H9 (cell line): ENCODE results near the gene CLRN3. TPM values are rescaled to one million over a fixed set of nuclear protein-coding genes. Genes with fewer than 3 reads are reported as not detected.

Experiments
- DNase-seq: peaks from one replicate; pipeline ENCODE4 v3.0.0-alpha.2; 2017
- H2AFZ ChIP-seq: one replicate; pipeline ENCODE4 v1.6.1; 2013; ENCODE audit warnings: mild to moderate bottlenecking, low read length, control low read depth, moderate library complexity
- H2AK5ac ChIP-seq: 2 replicates; pipeline ENCODE4 v1.6.1; 2013; ENCODE audit warnings: low read length, control low read depth, mixed read lengths; ENCODE audit not compliant: insufficient read length
- H2BK120ac ChIP-seq: one replicate; pipeline ENCODE4 v1.6.1; 2013; ENCODE audit warnings: low read depth, mild to moderate bottlenecking, low read length, control low read depth, inconsistent platforms; ENCODE audit not compliant: poor library complexity, severe bottlenecking
- H2BK12ac ChIP-seq: 2 replicates; pipeline ENCODE4 v1.6.1; 2013; ENCODE audit warnings: low read length, control low read depth, mixed read lengths, low read depth; ENCODE audit not compliant: insufficient read length
- H2BK15ac ChIP-seq: 2 replicates; pipeline ENCODE4 v1.6.1; 2013; ENCODE audit warnings: low read depth, low read length, control low read depth
- H2BK20ac ChIP-seq: one replicate; pipeline ENCODE4 v1.6.1; 2013; ENCODE audit warnings: low read depth, mild to moderate bottlenecking, low read length, control low read depth, inconsistent platforms; ENCODE audit not compliant: poor library complexity, severe bottlenecking
- H2BK5ac ChIP-seq: 2 replicates; pipeline ENCODE4 v1.6.1; 2013; ENCODE audit warnings: low read length, control low read depth, mixed read lengths; ENCODE audit not compliant: insufficient read length
- H3K14ac ChIP-seq: 2 replicates; pipeline ENCODE4 v1.6.1; 2013; ENCODE audit warnings: low read length, control low read depth; ENCODE audit not compliant: insufficient read depth
- H3K18ac ChIP-seq: 2 replicates; pipeline ENCODE4 v1.6.1; 2013; ENCODE audit warnings: low read depth, mild to moderate bottlenecking, mixed read lengths, low read length, control low read depth; ENCODE audit not compliant: insufficient read length
- H3K23ac ChIP-seq: 2 replicates; pipeline ENCODE4 v1.6.1; 2013; ENCODE audit warnings: low read length, control low read depth, mixed read lengths, low read depth; ENCODE audit not compliant: insufficient read length
- H3K23me2 ChIP-seq: 2 replicates; pipeline ENCODE4 v1.6.1; 2013; ENCODE audit warnings: low read depth, mild to moderate bottlenecking, mixed read lengths, low read length, control low read depth; ENCODE audit not compliant: insufficient read length, poor library complexity, severe bottlenecking
- H3K27ac ChIP-seq: 2 replicates; pipeline ENCODE4 v1.5.1; 2013; ENCODE audit warnings: low read length, control low read depth, mixed read lengths, low read depth; ENCODE audit not compliant: insufficient read length
- H3K27me3 ChIP-seq: 2 replicates; pipeline ENCODE4 v1.6.1; 2013; ENCODE audit warnings: low read length, control low read depth, inconsistent platforms; ENCODE audit not compliant: insufficient read depth
- H3K4ac ChIP-seq: 2 replicates; pipeline ENCODE4 v1.6.1; 2013; ENCODE audit warnings: low read depth, mild to moderate bottlenecking, control low read depth, inconsistent platforms, low read length, moderate library complexity
- H3K4me1 ChIP-seq: 2 replicates; pipeline ENCODE4 v1.6.1; 2013; ENCODE audit warnings: low read length, control low read depth, inconsistent platforms; ENCODE audit not compliant: insufficient read depth
- H3K4me2 ChIP-seq: 2 replicates; pipeline ENCODE4 v1.6.1; 2013; ENCODE audit warnings: low read length, control low read depth, mixed read lengths; ENCODE audit not compliant: insufficient read length, insufficient read depth
- H3K56ac ChIP-seq: 2 replicates; pipeline ENCODE4 v1.6.1; 2013; ENCODE audit warnings: low read depth, mild to moderate bottlenecking, mixed read lengths, low read length, control low read depth; ENCODE audit not compliant: insufficient read length
- H3K79me1 ChIP-seq: 2 replicates; pipeline ENCODE4 v1.6.1; 2013; ENCODE audit warnings: low read depth, mild to moderate bottlenecking, moderate library complexity, low read length, control low read depth, inconsistent platforms; ENCODE audit not compliant: insufficient read depth, poor library complexity, severe bottlenecking
- H3K79me2 ChIP-seq: 2 replicates; pipeline ENCODE4 v1.6.1; 2013; ENCODE audit warnings: low read length, control low read depth, inconsistent platforms; ENCODE audit not compliant: insufficient read depth
- H3K9ac ChIP-seq: 2 replicates; pipeline ENCODE4 v1.6.1; 2013; ENCODE audit warnings: low read length, control low read depth, mixed read lengths; ENCODE audit not compliant: insufficient read length; ENCODE audit errors: extremely low read depth
- H3K9me3 ChIP-seq: one replicate; pipeline ENCODE4 v1.6.1; 2013; ENCODE audit warnings: low read depth, low read length, inconsistent platforms; ENCODE audit not compliant: control insufficient read depth
- H3T11ph ChIP-seq: one replicate; pipeline ENCODE4 v1.6.1; 2013; ENCODE audit warnings: mild to moderate bottlenecking, low read length, control low read depth, inconsistent platforms
- H4K20me1 ChIP-seq: one replicate; pipeline ENCODE4 v1.6.1; 2013; ENCODE audit not compliant: control insufficient read depth, insufficient read length, insufficient read depth
- H4K5ac ChIP-seq: 2 replicates; pipeline ENCODE4 v1.6.1; 2013; ENCODE audit warnings: low read depth, mild to moderate bottlenecking, mixed read lengths, low read length, control low read depth; ENCODE audit not compliant: insufficient read length
- H4K8ac ChIP-seq: replicated peaks from 2 replicates; pipeline ENCODE4 v1.6.1; 2013; ENCODE audit warnings: low read length, control low read depth, mixed read lengths, low read depth; ENCODE audit not compliant: insufficient read length
- H4K91ac ChIP-seq: 2 replicates; pipeline ENCODE4 v1.6.1; 2013; ENCODE audit warnings: low read depth, mild to moderate bottlenecking, moderate library complexity, mixed read lengths, low read length, control low read depth; ENCODE audit not compliant: insufficient read length
- H3K27ac Mint-ChIP-seq, 3 experiments: 2 replicates in 2 of 3; 3 replicates in 1 of 3; pipeline ENCODE4 v1.8.0; 2020 to 2021; ENCODE audit warnings: mixed read lengths in 3 of 3, mild to moderate bottlenecking in 1 of 3, moderate library complexity in 1 of 3
- H3K27me3 Mint-ChIP-seq: 2 replicates; pipeline ENCODE4 v1.8.0; 2021; ENCODE audit warnings: low read depth, mild to moderate bottlenecking, moderate library complexity, mixed read lengths
- H3K36me3 Mint-ChIP-seq, 3 experiments: 2 replicates in 2 of 3; 3 replicates in 1 of 3; pipeline ENCODE4 v1.8.0; 2020 to 2021; ENCODE audit warnings: low read depth in 3 of 3, mixed read lengths in 3 of 3; ENCODE audit not compliant: insufficient read depth in 1 of 3
- H3K4me1 Mint-ChIP-seq, 2 experiments: 2 replicates each; pipeline ENCODE4 v1.8.0; 2020; ENCODE audit warnings: mixed read lengths in 2 of 2
- H3K4me3 Mint-ChIP-seq, 2 experiments: 2 replicates in 1 of 2; 3 replicates in 1 of 2; pipeline ENCODE4 v1.8.0; 2020 to 2021; ENCODE audit warnings: mild to moderate bottlenecking in 2 of 2, mixed read lengths in 2 of 2, moderate library complexity in 1 of 2
- H3K9me3 Mint-ChIP-seq, 2 experiments: 2 replicates in 1 of 2; 3 replicates in 1 of 2; pipeline ENCODE4 v1.8.0; 2020; ENCODE audit warnings: mild to moderate bottlenecking in 2 of 2, mixed read lengths in 2 of 2, moderate library complexity in 1 of 2
- CTCF ChIP-seq: fragments of 200-600 bp; sonication (generic); conservative IDR thresholded peaks from 3 replicates; pipeline ENCODE4 v1.8.0; 2021; ENCODE audit warnings: antibody characterized with exemption, mild to moderate bottlenecking
- WGBS: extraction: QIAGEN DNeasy Blood & Tissue Kit; methylation state at CpG from one replicate; pipeline ENCODE4 v1.1.7; 2013; ENCODE audit warnings: missing lambda C conversion rate, low lambda C conversion rate, mixed read lengths; ENCODE audit not compliant: insufficient read length; ENCODE audit errors: extremely low coverage; 5-methylcytosine and 5-hydroxymethylcytosine counted together
- total RNA-seq: library from RNA; stranded (reverse); gene quantifications from 2 replicates; pipeline ENCODE4 v1.2.1, GENCODE V29; 2021

The CLRN3 gene
- total RNA-seq, 1 experiment from 2014 or later = not detected

GRCh38 chr10:127845756-127846155 is 47.0 kb downstream of the CLRN3 start:
- no peak overlapping the region for H3K27ac Mint-ChIP-seq
- no peak overlapping the region for H3K4me3 Mint-ChIP-seq
- H2AFZ ChIP-seq = no peak overlapping the region
- H3K4ac ChIP-seq = no peak overlapping the region
- no peaks in the 10 kb centered on the region for H3K9me3 Mint-ChIP-seq
- H2BK5ac ChIP-seq = no peak overlapping the region
- no peak overlapping the region for H2BK12ac ChIP-seq
- H4K8ac ChIP-seq = no peak overlapping the region
- H3K4me1 Mint-ChIP-seq = peaks cover 3 to 5% of the 10 kb centered on the region in 2 experiments; a peak in 3 of 4 replicates
- H3K4me1 ChIP-seq = no peaks in the 10 kb centered on the region
- no peak overlapping the region for H4K5ac ChIP-seq
- H3K79me1 ChIP-seq = no peaks in the 10 kb centered on the region
- H2BK15ac ChIP-seq = no peak overlapping the region
- no CpG with 5 or more reads among the region's 7 CpGs for WGBS
- no peaks in the 10 kb centered on the region for H4K20me1 ChIP-seq
- H3K18ac ChIP-seq = no peak overlapping the region
- TF ChIP-seq CTCF = no peak
- H3K23ac ChIP-seq = no peak overlapping the region
- no peaks in the 10 kb centered on the region for H3K36me3 Mint-ChIP-seq
- no peak overlapping the region for H3K4me2 ChIP-seq
- H2BK120ac ChIP-seq = no peak overlapping the region
- H4K91ac ChIP-seq = no peak overlapping the region
- H3K27ac ChIP-seq = no peak overlapping the region
- no peak for DNase-seq
- H3K9ac ChIP-seq = no peak overlapping the region
- no peaks in the 10 kb centered on the region for H3K79me2 ChIP-seq
- H3K23me2 ChIP-seq = no peaks in the 10 kb centered on the region
- H2BK20ac ChIP-seq = no peak overlapping the region
- H3K27me3 Mint-ChIP-seq = peaks cover 27% of the 10 kb centered on the region
- H3T11ph ChIP-seq = no peak overlapping the region
- no peaks in the 10 kb centered on the region for H3K9me3 ChIP-seq
- no peak overlapping the region for H3K56ac ChIP-seq
- H2AK5ac ChIP-seq = no peak overlapping the region
- no peak overlapping the region for H3K14ac ChIP-seq
- no peaks in the 10 kb centered on the region for H3K27me3 ChIP-seq
